ENCODE data around the gene KCNJ8.
"Not testable (repeated sequence)": the region's sequence is repeated elsewhere in the genome, so short reads cannot be mapped to it uniquely, and the experiment has no call there.

The KCNJ8 gene

GRCh38 chr12:21814327-21814726 is 39.8 kb upstream of the KCNJ8 start:
- Histone ChIP-seq H3K27me3 (ENCODE audit: control insufficient read depth, low read length) (no peaks in the 10 kb centered on the region), H3K4me3 (ENCODE audit: low read length) (no peak overlapping the region), H3K9me3 (ENCODE audit: control insufficient read depth, insufficient read depth, low read length) (no peaks in the 10 kb centered on the region), H3K79me2 (ENCODE audit: control insufficient read depth, low read length) (no peaks in the 10 kb centered on the region), H4K20me1 (ENCODE audit: control insufficient read depth, insufficient read depth, low read depth, low read length) (no peaks in the 10 kb centered on the region), H3F3A (ENCODE audit: control insufficient read depth, insufficient read depth) (no peaks in the 10 kb centered on the region), H3K36me3 (ENCODE audit: control insufficient read depth, low read length) (no peaks in the 10 kb centered on the region), H3K27ac (ENCODE audit: low read depth, low read length) (no peak overlapping the region), H3K4me2 (ENCODE audit: low read length) (no peak overlapping the region), H3K4me1 (ENCODE audit: control insufficient read depth, low read length) (no peaks in the 10 kb centered on the region), H3K9me2 (replicated peaks; ENCODE audit: control insufficient read depth, low read length) (no peaks in the 10 kb centered on the region)
- TF ChIP-seq EZH2phosphoT487 (IDR thresholded peaks at IDR 0.05; ENCODE audit: borderline replicate concordance, low read length) (no peak), CTCF (IDR thresholded peaks at IDR 0.05; ENCODE audit: low read depth, low read length, poor library complexity, severe bottlenecking) (no peak)

GRCh38 chr12:21813751-21814150 is 39.2 kb upstream of the KCNJ8 start:
- Histone ChIP-seq H4K20me1 (ENCODE audit: control insufficient read depth, insufficient read depth, low read depth, low read length) (no peaks in the 10 kb centered on the region), H3K4me1 (ENCODE audit: control insufficient read depth, low read length) (no peaks in the 10 kb centered on the region), H3K9me3 (ENCODE audit: control insufficient read depth, insufficient read depth, low read length) (no peaks in the 10 kb centered on the region), H3K36me3 (ENCODE audit: control insufficient read depth, low read length) (no peaks in the 10 kb centered on the region), H3K9me2 (replicated peaks; ENCODE audit: control insufficient read depth, low read length) (no peaks in the 10 kb centered on the region), H3K27me3 (ENCODE audit: control insufficient read depth, low read length) (no peaks in the 10 kb centered on the region), H3K79me2 (ENCODE audit: control insufficient read depth, low read length) (no peaks in the 10 kb centered on the region), H3K4me3 (ENCODE audit: low read length) (no peak overlapping the region), H3K4me2 (ENCODE audit: low read length) (no peak overlapping the region), H3F3A (ENCODE audit: control insufficient read depth, insufficient read depth) (no peaks in the 10 kb centered on the region), H3K27ac (ENCODE audit: low read depth, low read length) (no peak overlapping the region)
- TF ChIP-seq CTCF (IDR thresholded peaks at IDR 0.05; ENCODE audit: low read depth, low read length, poor library complexity, severe bottlenecking) (no peak), EZH2phosphoT487 (IDR thresholded peaks at IDR 0.05; ENCODE audit: borderline replicate concordance, low read length) (no peak)

GRCh38 chr12:21813125-21813524 is 38.6 kb upstream of the KCNJ8 start:
- TF ChIP-seq CTCF (IDR thresholded peaks at IDR 0.05; ENCODE audit: low read depth, low read length, poor library complexity, severe bottlenecking) = no peak
- no peak for TF ChIP-seq EZH2phosphoT487 (IDR thresholded peaks at IDR 0.05; ENCODE audit: borderline replicate concordance, low read length)
- H3K4me2 ChIP-seq (ENCODE audit: low read length) = no peak overlapping the region
- H3K9me2 ChIP-seq (replicated peaks; ENCODE audit: control insufficient read depth, low read length) = no peaks in the 10 kb centered on the region
- H3K27ac ChIP-seq (ENCODE audit: low read depth, low read length) = no peak overlapping the region
- H3K4me1 ChIP-seq (ENCODE audit: control insufficient read depth, low read length) = no peaks in the 10 kb centered on the region
- H4K20me1 ChIP-seq (ENCODE audit: control insufficient read depth, insufficient read depth, low read depth, low read length) = no peaks in the 10 kb centered on the region
- no peaks in the 10 kb centered on the region for H3K9me3 ChIP-seq (ENCODE audit: control insufficient read depth, insufficient read depth, low read length)
- H3K27me3 ChIP-seq (ENCODE audit: control insufficient read depth, low read length) = no peaks in the 10 kb centered on the region
- H3F3A ChIP-seq (ENCODE audit: control insufficient read depth, insufficient read depth) = no peaks in the 10 kb centered on the region
- no peak overlapping the region for H3K4me3 ChIP-seq (ENCODE audit: low read length)
- no peaks in the 10 kb centered on the region for H3K79me2 ChIP-seq (ENCODE audit: control insufficient read depth, low read length)
- no peaks in the 10 kb centered on the region for H3K36me3 ChIP-seq (ENCODE audit: control insufficient read depth, low read length)

- not testable (repeated sequence) for H3K36me3 ChIP-seq (ENCODE audit: control insufficient read depth, low read length); H3K4me1 ChIP-seq (ENCODE audit: control insufficient read depth, low read length); H3K27ac ChIP-seq (ENCODE audit: low read depth, low read length); H3K9me3 ChIP-seq (ENCODE audit: control insufficient read depth, insufficient read depth, low read length); H3K27me3 ChIP-seq (ENCODE audit: control insufficient read depth, low read length); H3K4me2 ChIP-seq (ENCODE audit: low read length); H3K4me3 ChIP-seq (ENCODE audit: low read length); H3F3A ChIP-seq (ENCODE audit: control insufficient read depth, insufficient read depth); H4K20me1 ChIP-seq (ENCODE audit: control insufficient read depth, insufficient read depth, low read depth, low read length); H3K9me2 ChIP-seq (replicated peaks; ENCODE audit: control insufficient read depth, low read length); H3K79me2 ChIP-seq (ENCODE audit: control insufficient read depth, low read length)
Measured at GRCh38 chr12:21812340-21812739, 37.8 kb upstream of the KCNJ8 start.
